ENCODE data around the gene ACSS1.

Gene ACSS1

DNA sequence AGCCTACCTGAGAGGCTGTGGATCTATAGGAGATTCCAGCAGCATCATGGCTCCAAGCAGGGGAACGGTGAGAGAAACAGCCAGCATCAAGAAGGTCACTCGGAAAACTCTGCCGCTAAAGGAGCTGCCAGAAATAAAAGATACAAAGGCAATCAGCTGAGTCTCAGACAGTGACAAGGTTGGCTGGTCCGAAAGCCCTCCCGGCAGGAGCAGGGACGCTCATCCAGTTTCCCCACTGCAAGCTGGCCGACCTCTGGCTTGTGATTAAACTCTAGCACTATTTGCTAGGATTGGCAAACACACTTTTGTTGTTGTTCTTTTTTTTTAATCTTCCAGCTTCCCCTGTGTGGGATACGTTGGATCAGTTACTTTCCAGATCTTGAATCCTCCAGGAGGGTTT, 74.0 kb downstream of the ACSS1 start:
- H3K4me3 ChIP-seq (ENCODE audit: control insufficient read depth, low read depth, low read length) = no peak overlapping the region
- no peak for DNase-seq (ENCODE audit: low read depth)
- TF ChIP-seq, protein P1, sequence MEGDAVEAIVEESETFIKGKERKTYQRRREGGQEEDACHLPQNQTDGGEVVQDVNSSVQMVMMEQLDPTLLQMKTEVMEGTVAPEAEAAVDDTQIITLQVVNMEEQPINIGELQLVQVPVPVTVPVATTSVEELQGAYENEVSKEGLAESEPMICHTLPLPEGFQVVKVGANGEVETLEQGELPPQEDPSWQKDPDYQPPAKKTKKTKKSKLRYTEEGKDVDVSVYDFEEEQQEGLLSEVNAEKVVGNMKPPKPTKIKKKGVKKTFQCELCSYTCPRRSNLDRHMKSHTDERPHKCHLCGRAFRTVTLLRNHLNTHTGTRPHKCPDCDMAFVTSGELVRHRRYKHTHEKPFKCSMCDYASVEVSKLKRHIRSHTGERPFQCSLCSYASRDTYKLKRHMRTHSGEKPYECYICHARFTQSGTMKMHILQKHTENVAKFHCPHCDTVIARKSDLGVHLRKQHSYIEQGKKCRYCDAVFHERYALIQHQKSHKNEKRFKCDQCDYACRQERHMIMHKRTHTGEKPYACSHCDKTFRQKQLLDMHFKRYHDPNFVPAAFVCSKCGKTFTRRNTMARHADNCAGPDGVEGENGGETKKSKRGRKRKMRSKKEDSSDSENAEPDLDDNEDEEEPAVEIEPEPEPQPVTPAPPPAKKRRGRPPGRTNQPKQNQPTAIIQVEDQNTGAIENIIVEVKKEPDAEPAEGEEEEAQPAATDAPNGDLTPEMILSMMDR (IDR thresholded peaks at IDR 0.05; ENCODE audit: control insufficient read depth, insufficient read depth, low read depth, low read length, missing control alignments) = no peak

DNA sequence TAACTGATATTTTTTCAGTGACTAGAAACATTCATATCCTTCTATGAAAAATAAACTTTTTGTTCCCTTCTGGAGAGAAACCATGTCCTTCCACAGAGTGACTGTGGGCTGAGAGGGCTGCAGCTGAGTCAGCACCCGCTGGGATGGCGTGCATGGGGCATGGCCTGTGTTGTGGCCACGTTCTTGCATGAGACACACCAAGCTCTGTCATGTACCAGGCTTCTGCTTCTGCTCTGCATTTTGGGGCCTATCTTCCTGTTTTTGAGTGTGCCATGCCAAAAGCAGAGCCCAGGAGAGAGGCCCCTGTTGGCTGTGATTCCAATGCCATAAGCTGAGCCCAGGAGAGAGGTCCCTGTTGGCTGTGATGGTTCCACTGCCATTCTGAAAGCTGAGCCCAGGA, 76.1 kb downstream of the ACSS1 start:
- TF ChIP-seq, protein P1 (IDR thresholded peaks at IDR 0.05; ENCODE audit: control insufficient read depth, insufficient read depth, low read depth, low read length, missing control alignments) = no peak
- H3K4me3 ChIP-seq (ENCODE audit: control insufficient read depth, low read depth, low read length) = no peak overlapping the region
- no peak for DNase-seq (ENCODE audit: low read depth)

DNA sequence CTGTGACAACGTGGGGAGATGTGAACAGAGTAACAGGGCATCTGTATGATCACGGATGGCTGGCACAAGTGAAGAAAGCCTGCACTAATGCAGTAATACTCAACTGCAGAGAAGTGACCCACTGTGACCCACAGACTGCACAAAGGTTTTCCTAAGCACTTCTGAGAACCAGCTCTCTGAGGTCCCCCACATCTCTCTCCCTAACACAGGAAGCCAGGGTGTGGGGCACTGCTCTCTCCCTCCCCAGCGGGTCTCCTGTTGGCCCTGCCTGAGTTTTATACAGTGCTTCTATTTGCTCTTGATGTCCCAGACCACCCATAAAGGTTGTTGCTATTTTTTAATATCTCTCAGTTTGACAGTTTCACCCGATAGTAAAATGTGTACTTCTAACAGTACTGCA, 76.7 kb downstream of the ACSS1 start:
- H3K4me3 ChIP-seq (ENCODE audit: control insufficient read depth, low read depth, low read length) = no peak overlapping the region
- TF ChIP-seq, protein P1 (IDR thresholded peaks at IDR 0.05; ENCODE audit: control insufficient read depth, insufficient read depth, low read depth, low read length, missing control alignments) = no peak
- no peak for DNase-seq (ENCODE audit: low read depth)

DNA sequence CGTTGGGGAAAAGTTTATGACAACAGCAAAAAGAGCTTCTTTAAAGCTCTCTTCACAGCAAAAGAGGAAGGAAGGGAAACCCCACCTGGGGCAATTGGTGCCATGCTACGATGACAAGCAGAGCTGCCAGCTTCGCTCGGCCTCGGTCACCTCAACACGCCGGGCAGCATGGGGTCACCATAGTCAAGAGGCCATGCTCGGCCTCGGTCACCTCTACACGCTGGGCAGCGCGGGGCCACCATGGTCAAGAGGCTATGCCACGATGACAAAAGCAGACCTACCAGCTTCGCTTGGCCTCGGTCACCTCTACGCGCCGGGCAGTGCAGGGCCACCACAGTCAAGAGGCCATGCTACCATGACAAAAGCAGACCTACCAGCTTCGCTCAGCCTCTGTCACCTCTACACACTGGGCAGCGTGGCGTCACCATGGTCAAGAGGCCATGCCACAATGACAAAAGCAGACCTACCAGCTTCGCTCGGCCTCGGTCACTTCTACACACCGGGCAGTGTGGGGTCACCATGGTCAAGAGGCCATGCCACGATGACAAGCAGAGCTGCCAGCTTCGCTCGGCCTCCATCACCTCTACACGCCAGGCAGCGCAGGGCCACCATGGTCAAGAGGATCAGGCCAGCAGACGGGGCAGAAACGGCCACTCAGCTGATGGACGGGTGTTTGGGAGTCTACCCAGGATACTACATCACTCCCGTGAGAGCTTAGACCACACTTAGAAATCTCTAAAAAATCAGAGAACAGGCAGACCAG, 77.5 kb downstream of the ACSS1 start:
- DNase-seq (ENCODE audit: low read depth) = no peak
- TF ChIP-seq, protein P1 (IDR thresholded peaks at IDR 0.05; ENCODE audit: control insufficient read depth, insufficient read depth, low read depth, low read length, missing control alignments) = no peak
- H3K4me3 ChIP-seq (ENCODE audit: control insufficient read depth, low read depth, low read length) = no peak overlapping the region

DNA sequence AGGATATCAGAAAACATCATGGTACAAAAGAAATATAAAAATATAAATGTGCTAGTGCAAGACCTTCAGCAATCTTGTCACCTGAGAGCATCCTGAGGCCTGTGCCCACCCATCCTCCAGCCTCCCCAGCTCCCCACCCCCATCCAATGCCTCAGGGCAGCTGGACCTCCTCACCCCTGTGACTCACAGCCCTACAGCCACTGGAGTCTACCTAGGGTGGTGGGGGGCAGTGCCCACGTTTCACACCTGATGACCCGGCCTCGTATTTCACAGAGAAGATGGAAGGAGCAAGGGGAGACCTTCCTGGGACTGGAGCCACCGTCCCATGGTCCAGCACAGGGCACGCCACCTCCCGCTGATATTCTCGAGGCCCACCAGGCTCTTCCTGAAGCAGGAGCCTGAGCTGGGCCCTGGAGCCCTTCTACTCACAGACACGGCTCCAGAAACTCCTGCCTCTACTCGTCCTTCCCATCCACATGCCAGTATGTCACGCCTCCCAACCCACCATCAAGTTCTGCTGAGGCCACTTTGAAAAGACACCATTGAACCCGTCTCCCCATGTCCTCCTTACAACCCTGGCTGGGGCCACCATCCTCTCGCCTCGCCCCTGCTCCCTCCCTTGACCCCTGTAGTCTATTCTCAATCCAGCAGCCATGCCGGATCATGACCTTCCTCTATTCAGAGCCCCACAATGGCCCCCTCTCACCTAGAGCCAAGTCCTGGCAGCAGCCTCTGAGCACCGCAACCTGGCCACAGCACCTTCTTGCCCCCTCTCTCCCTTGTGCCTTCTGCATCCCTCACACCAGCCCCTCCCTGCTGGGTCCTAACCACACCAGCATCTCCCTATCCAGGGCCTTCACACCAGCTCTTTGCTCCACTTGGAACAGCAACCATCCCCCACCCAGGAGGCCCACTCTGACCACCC, 78.6 kb downstream of the ACSS1 start:
- no peak overlapping the region for H3K4me3 ChIP-seq (ENCODE audit: control insufficient read depth, low read depth, low read length)
- no peak for DNase-seq (ENCODE audit: low read depth)
- TF ChIP-seq, protein P1 (IDR thresholded peaks at IDR 0.05; ENCODE audit: control insufficient read depth, insufficient read depth, low read depth, low read length, missing control alignments) = no peak

DNA sequence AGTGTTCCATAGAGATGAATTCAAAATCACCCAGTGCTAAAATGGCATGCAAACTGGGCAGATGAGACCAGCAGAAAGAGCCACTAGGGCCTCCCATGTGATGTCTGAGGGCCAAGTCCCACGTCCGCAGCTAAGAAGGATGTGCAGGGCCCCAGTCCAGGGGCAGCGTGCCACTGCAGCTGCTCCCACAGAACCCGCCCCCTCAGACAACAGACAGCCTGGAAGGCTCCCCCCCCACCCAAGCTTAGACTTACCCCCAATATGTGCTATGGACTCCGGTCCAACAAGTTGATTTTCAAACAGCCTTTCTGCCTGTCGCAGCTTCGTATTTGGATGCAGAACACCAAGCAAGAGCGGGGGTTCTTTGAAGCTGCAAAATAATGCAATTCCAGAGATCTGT, 79.4 kb downstream of the ACSS1 start:
- TF ChIP-seq, protein P1 (IDR thresholded peaks at IDR 0.05; ENCODE audit: control insufficient read depth, insufficient read depth, low read depth, low read length, missing control alignments) = no peak
- no peak for DNase-seq (ENCODE audit: low read depth)
- H3K4me3 ChIP-seq (ENCODE audit: control insufficient read depth, low read depth, low read length) = no peak overlapping the region

Measured in AG09309 (cell line).